DMS53 treated with DMSO at 0.1 percent for 48 hours (cell line): ENCODE results near the gene ABCA2.
A peak's percentile ranks its signal among the peaks of the same experiment; 100 is the strongest.

Experiments
- DNase-seq: peaks from one replicate; lab custom pipeline; 2025; ENCODE audit not compliant: unreplicated experiment; lab: John Stamatoyannopoulos, UW

ABCA2 gene

DNA sequence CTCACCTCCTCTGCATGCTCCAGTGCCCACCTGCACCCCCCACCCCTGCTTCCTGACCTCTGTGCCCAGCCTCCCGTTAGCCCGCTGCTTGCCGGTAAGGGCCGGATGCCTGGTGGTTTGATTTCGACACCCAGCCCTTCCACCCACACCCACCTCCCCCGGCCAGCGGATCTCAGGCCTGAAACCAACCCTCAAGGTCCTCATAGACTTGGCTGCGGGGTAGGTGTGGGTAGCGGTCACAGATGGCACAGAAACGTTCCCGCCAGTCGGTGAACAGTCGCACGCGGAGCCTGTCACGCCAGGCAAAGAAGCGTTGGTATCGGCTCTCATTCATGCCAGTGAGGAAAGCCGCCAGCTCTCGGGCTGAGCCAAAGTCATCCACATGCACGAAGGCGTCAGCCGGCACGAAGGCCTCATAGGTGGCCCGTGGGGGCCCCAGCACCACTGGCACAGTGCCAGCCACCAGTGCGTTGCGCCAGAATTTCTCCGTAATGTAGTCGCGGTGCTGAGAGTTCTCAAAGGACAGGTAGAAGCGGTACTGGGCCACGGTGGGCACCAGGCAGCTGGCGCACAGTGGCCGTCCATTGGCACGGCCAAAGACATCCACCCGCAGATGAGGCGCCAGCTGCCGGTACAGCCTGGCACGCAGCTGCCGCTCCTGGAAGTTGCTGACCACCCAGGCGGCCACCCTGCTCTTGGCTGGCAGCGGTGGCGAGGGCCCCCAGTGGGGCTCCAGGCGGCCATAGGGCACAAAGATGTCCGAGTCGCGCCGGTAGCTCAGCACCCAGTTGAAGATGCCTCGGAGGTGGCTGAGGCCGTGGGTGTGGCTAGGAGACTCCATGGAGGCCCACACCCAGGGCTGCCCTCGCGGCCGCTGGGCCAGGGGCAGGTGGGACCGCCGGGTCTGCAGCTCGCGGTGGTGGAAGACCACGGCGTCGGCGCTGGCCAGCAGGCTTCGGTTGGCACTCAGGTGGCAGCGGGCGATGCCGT lies 2.8 kb upstream of the ABCA2 start:
- DNase-seq: no peak

DNA sequence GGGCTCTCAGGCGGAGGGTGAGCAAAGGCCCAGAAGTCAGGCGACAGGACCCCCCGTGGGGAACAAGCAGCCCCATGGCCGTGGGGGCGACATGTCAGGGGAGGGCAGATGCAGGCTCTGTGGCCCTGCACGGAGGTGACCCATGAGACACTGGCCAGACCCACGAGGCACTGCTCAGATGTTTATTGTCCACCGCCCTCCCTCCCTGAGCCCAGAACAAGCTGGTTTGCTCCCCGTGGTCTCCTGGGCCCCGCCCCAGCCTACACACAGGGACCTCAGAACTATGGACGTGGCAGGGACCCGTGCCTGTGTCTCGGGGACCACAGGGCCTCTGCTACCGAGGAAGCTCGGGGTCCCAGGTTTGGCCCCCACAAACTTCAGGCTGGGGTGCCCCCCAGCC lies 2.0 kb upstream of the ABCA2 start:
- no peak for DNase-seq

DNA sequence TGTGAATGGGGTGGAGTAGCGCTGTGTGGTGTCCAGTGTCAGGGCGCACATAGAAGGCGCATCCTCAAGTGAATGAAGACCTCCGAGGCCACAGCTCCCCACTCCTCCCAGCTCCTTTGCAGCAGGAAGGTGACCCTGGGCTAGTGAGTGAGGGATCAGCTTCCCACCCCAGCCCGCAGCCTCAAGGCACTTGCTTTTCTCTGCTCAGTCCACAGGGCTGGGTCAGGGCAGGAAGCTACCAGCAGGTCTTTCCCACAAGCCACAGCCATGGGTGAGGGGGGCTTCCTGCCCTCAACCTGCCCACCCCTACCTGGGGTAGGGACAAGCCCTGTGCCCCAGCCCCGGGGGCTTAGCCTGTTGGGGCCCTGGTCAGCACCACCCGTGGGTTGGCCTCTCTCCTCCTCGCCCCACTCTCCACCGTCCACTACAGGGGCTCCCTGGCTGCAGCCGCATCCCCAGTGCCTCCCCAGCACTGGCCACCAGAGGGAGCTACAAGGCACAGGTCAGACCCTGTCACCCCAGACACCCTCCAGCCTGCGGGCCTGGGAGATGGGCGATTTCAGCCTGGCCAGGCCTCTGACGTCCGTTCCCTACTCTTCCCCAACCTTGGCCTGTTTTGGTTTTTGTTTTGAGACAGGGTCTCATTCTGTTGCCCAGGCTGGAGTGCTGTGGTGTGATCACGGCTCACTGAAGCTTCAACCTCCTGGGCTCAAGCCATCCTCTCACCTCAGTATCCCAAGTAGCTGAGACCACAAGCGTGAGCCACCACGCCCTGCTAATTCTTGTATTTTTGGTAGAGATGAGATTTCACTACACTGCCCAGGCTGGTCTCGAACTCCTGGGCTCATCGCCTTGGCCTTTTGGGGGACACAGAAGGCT lies 1.3 kb upstream of the ABCA2 start:
- DNase-seq: peak; percentile 36

DNA sequence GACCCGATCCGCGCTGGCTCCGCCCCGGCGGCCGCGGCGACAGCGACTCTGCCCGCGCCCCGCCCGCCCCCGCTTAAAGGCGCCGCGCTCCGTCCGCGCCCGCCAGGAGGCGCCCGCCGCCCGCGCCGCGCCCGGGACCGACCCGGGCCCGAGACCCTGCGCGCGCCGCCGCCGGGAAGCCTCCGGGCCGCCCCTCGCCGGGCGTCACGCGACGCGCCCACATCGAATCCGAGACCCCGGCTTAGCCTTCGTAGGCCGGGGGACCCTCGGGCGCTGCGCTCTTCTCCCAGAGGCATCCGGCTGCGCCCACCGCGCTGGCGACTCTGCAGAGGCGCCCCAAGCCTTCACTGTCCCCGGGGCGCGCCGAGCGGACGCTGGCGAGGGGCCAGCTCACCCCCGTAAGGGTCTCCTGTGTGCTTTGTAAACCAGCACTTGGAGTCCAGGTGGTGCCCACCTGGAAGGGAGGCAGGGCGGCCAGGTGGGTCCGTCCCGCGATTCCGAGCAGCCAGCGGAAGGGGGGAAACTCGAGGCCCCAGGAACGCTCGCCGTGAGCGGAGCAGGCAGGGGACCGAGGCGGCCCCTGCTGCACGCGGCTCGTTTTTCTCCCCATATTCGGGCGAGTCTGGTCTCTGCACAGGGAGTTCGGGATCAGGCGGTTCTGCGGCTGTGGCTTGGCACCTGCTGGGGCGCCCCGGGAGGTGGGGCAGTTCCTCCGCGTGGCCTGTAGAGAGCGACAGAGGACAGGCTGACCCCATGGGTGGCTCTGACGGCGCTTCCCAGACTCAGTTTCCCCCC lies 423 bp upstream of the ABCA2 start:
- peak; percentile 76 for DNase-seq

DNA sequence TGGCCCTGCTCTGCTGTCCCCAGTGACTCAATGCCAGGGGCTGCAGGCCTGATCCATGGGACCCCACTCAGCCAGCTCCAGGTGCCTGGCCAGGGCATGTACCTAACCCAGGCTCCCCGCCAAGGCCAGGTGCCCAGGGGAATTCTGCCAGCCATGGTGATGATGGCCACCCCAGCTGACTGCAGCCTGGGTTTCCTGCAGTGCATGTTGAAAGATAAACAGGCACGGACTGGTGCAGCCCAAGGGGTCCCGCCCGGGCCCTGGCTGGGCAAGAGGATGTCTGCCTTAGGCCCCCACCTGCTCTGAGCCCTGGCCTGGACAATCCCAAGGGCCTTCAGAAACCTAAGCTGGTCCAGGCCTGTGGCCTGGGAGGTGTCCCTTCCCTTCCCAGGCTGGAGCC lies 1.2 kb downstream of the ABCA2 start:
- no peak for DNase-seq

DNA sequence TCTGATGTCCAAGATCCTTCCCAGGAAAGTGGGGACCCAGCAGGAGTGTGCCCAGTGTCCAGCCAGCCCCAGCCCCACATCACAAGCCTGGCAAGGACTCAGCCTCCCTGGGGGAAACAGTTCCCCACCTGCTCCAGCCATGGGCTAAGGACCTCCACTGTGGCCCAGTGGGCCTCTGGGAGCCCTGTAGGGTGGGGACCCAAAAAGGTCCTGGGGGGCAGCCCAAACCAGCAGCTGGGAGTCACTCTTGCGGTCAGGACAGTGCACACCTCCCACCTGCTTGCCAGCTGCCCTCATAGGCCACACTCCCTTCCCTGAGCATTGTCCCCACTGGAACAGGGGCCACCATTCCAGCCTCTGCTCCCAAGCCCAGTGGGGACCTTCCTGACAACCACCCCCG lies 1.7 kb downstream of the ABCA2 start:
- no peak for DNase-seq

DNA sequence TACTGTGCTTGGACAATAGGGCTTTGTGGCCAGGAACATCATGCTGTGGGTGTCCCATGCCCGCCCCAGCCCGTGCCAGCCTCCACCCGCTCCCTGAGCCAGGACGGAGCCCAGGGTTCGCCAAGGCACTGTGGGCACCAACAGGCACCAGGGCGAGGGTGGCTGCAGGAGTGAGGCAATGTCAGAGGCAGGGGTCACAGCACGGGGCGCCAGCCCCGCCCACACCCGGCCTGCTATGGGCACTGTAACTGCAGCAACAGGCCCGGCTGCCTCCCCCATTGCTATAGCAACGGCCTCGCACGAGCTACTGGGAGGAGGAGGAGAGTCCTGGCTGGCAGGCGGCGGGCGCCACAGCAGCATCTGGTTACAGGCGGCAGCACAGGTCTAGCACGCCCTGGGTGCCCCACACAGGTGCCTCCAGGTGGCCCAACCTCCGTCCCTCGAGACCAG lies 2.5 kb downstream of the ABCA2 start:
- peak; percentile 82 for DNase-seq

DNA sequence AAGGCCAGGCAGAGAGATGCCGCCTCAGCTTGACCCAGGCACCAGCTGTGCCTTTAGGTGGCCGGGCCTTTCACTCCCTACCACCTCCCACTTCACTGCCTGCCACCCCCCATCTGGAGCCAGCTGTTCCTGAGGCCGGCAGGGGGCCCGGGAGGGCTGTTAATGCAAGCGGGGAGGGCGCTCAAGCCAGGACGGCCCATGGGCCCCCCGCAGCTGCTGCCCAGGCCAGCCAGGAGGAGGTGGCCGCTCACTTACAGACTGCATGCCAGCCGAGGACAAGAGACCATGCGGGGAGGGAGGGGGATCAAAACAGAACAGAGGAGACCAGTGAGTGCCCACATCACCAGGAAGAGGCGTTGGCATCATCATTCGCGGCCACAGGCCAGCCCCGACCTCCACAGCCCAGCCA lies 4.5 kb downstream of the ABCA2 start:
- DNase-seq: no peak

DNA sequence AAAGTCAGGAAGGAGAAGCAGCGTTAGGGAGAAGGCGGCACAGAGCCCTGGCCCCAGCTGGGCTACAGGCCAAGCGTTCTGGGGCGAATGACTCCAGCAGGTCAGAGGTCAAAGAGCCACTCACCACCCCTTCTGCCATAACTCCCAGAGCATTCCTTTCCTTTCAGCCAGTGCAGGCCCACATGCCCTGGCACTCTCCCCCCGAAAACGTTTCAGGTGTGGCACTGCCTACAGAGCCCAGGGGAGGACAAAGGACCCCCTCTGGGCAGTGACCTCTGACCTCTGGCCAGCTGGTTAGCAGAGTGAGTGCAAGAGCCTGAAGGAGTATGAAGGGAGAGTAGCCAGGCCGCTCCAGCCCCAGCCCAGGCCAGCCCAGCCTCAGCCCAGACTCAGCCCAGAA lies 4.9 kb downstream of the ABCA2 start:
- DNase-seq: no peak

DNA sequence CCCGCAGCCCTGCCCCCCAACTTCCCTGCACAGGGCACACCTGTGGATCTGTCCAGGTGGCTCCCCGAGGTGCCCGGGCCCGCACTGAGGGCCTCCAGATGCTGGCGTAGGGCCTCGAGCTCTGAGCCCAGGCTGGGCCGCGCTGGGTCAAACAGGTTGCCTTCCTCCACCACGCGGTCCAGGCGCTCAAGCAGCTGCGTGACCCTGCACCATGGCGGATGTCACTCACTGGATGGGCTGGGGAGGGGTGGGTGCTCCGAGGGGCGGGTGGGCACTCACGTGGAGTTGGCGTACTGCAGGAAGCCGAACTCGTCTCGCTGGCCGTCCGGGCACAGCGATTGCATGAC lies 5.4 kb downstream of the ABCA2 start:
- no peak for DNase-seq

DNA sequence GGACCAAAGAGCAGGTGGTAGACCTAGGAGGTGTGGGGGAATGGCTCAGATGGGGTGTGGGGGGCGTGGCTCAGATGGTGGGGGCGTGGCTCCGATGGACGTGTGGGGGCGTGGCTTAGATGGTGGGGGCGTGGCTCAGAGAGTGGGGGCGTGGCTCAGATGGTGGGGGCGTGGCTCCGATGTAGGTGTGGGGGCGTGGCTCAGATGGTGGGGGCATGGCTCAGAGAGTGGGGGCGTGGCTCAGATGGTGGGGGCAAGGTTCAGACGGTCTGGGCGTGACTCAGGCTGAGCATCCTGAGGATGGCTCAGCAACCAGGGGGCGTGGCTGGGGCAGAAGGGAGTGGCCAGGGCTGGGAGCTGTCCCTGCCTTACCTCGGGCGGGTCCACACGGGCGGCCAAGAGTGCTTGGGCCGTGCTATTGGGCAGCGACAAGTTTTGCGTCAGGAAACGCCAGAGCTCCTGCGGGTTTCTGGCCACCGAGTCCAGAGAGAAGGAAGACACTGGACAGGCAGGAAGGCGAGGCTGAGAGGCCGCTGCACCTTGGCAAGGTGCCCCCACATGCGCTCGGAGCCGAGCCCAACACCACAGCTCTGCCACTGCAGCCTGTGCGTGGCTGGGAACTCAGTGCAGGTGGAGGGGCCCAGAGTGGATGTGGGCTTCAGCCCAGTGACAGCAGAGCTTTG lies 5.9 kb downstream of the ABCA2 start:
- DNase-seq: no peak

DNA sequence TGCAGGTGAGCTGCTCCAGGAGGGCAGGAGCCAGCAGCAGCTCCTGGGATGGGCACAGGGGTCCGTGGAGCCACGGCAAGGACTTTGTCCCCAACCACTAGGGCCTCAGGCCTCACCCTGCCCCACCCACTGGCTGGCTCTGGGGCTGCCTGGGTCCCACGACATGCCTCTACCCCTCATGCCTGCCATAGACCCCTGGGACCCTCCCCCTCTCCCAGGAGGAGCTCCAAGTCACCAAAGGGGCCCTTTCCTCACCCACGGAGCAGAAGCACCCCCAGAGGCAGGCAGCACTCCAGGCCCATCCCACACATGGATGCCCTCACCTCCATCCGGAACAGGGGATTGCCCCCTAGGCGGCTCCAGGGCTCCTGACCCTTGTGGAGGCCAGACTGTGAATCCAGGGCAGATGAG lies 6.5 kb downstream of the ABCA2 start:
- no peak for DNase-seq

DNA sequence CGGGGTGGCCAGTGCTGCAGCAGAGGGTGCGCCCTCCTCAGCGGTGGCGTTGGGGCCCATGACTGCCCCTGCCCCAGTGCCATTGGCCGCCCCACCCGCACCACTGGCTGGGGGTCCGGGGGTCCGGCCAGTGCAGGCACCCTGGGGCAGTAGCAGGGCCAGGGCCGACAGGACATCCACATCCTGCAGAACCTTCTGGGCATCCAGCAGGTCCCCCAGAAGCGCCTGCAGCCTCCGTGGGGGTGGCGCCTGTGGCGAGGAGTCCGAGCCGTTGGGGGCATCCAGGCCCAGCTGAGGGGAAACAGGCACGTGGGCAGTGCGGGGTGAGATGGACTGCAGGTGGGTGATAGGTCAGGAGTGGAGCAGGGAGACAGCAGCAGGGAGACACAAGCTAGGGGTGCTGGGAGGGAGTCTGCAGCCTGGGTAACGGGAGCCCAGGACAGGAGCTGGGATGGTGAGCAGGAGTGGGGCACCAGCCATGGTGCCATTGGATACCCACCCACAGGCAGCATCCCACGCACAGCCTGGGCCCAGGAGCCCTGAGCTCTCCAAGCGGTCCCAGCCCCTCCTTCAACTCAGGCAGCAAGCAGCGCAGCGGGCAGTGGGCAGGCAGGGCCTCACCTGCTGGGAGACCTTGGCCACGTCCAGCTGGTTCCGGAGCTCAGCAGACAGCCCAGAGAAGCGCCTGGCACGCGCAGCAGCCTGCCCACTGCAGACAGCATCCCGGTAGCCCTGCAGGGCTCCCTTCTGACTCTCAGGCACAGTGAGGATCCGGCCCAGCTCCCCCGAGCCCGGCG lies 7.1 kb downstream of the ABCA2 start:
- no peak for DNase-seq

DNA sequence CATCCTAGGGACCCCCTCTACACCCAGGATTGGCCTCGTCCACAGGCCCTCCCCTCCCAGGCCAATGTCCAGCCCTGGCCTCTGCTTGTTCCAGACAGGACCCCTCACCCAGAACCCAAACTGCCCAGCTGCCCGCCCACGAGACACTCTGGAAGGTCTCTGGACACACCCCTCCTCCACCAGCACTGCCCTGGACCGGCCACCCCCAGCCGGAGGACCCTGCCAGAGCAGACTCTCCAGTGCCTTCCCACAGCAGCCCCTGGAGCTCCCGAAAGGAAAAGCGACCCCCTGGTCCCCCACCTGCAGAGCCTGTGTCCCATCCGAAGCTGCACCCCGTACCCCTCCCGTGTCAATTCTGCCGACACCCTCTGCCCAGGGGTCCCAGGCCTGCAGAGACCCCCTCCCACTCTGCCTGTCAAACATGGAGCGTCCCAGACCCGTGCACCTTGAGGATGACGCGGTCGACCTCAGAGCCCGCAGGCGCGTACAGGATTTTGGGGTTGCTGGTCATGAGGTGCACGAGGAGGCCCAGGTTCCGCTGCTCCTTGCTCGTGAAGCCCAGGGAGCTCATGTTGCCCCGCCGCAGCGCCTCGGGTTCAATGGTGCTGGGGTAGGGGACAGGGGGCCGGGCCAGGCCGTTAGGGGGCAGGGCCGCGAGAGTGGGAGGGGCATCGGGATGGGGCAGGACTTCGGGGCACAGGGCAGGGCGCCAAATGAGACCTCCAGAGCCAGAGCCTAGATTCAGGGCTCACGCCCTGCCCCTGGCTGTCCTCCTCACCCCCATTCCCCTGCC lies 8.0 kb downstream of the ABCA2 start:
- DNase-seq: no peak

DNA sequence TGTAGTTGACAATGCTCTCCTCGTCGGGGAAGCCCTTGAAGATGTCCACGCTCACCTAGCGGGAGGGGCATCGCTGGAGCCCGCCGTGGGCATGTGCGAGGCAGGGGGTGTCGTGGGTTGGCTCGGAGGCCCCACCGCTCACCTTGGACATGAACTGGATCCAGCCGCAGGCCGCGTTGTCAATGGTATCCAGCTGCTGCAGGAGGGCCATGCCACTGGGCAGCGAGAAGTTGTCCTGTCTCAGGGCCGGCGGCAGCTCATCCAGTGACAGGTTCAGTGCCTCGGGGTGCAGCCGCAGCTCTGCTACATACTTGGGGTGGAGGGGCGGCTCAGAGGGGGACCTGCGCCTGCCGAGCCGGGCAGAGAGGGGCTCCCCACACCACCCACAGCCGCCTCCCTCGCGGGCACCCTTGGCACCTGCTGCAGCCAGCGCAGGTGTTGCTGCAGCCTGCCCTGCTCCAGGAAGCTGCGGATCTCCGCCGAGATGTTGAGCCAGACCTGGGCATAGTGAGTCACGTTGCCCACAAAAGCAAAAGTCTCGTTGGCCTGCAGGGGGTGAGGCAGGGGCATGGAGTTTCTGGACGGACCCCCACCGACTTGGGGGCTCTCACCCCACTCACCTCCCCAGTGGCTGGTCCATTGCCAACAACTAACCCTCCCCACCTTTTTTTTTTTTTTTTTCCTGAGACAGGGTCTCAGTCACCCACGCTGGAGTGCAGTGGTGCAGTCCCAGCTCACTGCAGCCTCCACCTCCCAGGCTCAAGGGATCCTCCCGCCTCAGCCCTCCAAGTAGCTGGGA lies 9.1 kb downstream of the ABCA2 start:
- DNase-seq: no peak

DNA sequence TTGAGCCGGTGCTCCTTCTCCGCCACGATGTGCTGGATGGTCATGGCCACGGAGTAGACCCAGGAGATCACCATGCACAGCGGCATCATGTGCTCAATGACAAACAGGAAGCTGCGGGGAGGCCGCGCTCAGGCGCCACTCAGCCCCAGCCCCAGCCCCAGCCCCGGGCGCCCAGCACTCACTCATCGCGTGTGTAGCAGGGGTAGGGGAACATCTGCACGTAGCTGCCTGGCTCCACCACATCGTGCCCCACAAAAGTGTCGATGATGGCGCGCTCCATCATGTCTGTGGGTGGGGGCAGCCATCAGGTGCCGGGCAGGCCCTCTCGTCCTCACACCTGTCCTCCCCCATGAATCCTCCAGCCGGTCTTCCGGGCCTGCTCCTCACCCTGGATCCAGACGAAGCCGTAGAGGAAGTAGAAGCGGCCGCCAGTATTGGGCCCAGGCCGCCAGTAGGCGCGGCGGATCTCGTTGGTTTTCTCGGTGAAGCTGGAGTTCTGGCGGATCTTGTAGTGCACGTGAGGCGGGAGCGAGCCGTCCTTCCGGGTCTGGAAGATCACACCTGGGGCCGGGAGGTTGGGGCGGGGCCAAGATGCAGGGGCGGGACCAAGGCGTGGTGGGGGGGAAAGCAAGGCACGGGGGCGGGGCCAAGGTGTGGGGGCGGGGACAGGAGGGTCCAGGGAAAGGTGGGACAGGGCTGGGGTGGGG lies 10.1 kb downstream of the ABCA2 start:
- no peak for DNase-seq

DNA sequence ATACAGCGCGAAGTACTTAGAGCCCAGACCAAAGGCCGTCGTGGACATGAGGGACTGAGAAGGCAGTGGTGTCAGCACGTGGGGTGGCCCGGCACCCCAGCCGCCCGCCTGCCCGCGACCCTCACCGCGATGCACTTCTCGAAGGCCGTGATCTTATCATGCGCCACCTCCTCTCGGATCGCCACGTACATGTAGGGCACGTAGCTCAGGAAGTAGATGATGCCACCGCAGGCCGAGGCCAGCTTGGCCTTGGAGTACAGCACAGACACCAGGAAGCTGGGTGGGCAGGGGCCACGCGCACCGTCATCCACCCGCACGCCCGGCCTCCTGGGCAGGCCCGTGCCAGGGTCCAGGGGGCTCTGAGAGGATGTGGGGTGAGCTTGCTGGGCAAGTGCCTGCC lies 11.0 kb downstream of the ABCA2 start:
- DNase-seq: no peak

DNA sequence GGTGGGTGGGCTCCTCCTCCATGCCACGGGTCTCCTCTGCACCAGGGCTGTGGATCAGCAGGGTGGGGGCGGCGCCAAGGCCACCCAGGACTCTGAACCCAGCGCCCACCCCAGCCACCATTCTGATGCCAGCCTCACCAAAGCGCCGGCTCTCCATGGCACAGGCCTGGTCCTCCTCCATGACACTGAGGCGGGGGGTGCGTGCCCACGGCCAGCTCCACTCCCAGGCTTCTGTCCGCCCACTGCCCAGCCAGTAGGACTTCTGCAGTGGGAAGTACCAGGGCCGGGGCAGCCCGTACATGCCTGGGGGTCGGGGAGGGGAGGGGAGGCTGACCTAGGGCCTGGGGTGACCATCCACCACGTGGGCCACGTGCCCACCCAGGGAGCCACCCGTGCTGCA lies 11.6 kb downstream of the ABCA2 start:
- no peak for DNase-seq
